GM23338 (cell line): ENCODE data around the gene GPBP1L1. TPM values are rescaled to one million over a fixed set of nuclear protein-coding genes. Genes with fewer than 3 reads are reported as not detected.
A peak's percentile ranks its signal among the peaks of the same experiment; 100 is the strongest.

Experiments
- ATAC-seq: fragments of 200-7000 bp; cut with Tn5 transposase; 3 replicates; pipeline ENCODE4 v1.9.1; 2020
- DNase-seq: peaks from one replicate; pipeline ENCODE4 v3.0.0-alpha.2; 2015; ENCODE audit warnings: low spot score
- H2AFZ ChIP-seq: fragments of 200-600 bp; sonication (generic); 2 replicates; pipeline ENCODE4 v1.8.0; 2016; ENCODE audit warnings: antibody characterized with exemption, mild to moderate bottlenecking, moderate library complexity
- H3F3A ChIP-seq: fragments of 200-600 bp; sonication (generic); replicated peaks from 2 replicates; pipeline ENCODE4 v1.8.0; 2017; ENCODE audit warnings: antibody characterized with exemption, mixed run types, low read depth
- H3K27ac ChIP-seq: fragments of 200-600 bp; sonication (generic); 2 replicates; pipeline ENCODE4 v1.6.1; 2016; ENCODE audit warnings: low read depth
- H3K27me3 ChIP-seq: fragments of 200-600 bp; sonication (generic); 2 replicates; pipeline ENCODE4 v1.8.0; 2016; ENCODE audit warnings: mild to moderate bottlenecking, mixed run types, moderate library complexity; ENCODE audit not compliant: insufficient read depth
- H3K36me3 ChIP-seq: fragments of 200-600 bp; sonication (generic); 2 replicates; pipeline ENCODE4 v1.8.0; 2016; ENCODE audit warnings: mild to moderate bottlenecking; ENCODE audit not compliant: insufficient read depth
- H3K4me1 ChIP-seq: fragments of 200-600 bp; sonication (generic); 2 replicates; pipeline ENCODE4 v1.8.0; 2016; ENCODE audit warnings: mild to moderate bottlenecking, moderate library complexity; ENCODE audit not compliant: insufficient read depth
- H3K4me2 ChIP-seq: fragments of 200-600 bp; sonication (generic); 2 replicates; pipeline ENCODE4 v1.7.1; 2017; ENCODE audit warnings: mixed run types
- H3K4me3 ChIP-seq: fragments of 200-600 bp; sonication (generic); 2 replicates; pipeline ENCODE4 v1.6.1; 2016; ENCODE audit warnings: mixed run types
- H3K79me2 ChIP-seq: fragments of 200-600 bp; sonication (generic); replicated peaks from 2 replicates; pipeline ENCODE4 v1.8.0; 2017; ENCODE audit warnings: mild to moderate bottlenecking; ENCODE audit not compliant: insufficient read depth
- H3K9me2 ChIP-seq: fragments of 200-600 bp; sonication (generic); 2 replicates; pipeline ENCODE4 v1.8.0; 2017; ENCODE audit not compliant: insufficient read depth
- H4K20me1 ChIP-seq: fragments of 200-600 bp; sonication (generic); replicated peaks from 2 replicates; pipeline ENCODE4 v1.8.0; 2017; ENCODE audit warnings: mild to moderate bottlenecking; ENCODE audit not compliant: insufficient read depth
- H3K27ac Mint-ChIP-seq: 2 replicates; pipeline ENCODE4 v1.8.0; 2020; ENCODE audit warnings: inconsistent platforms, mild to moderate bottlenecking, moderate library complexity, mixed read lengths
- H3K27me3 Mint-ChIP-seq: 3 replicates; pipeline ENCODE4 v1.8.0; 2022; ENCODE audit warnings: low read depth, mild to moderate bottlenecking, moderate library complexity, mixed read lengths, inconsistent platforms; ENCODE audit not compliant: insufficient read depth, poor library complexity
- H3K36me3 Mint-ChIP-seq: 3 replicates; pipeline ENCODE4 v1.8.0; 2021; ENCODE audit warnings: low read depth, mild to moderate bottlenecking, inconsistent platforms, moderate library complexity, mixed read lengths
- H3K4me1 Mint-ChIP-seq: 3 replicates; pipeline ENCODE4 v1.8.0; 2020; ENCODE audit warnings: mild to moderate bottlenecking, inconsistent platforms, mixed read lengths
- H3K4me3 Mint-ChIP-seq: 3 replicates; pipeline ENCODE4 v1.8.0; 2021; ENCODE audit warnings: moderate library complexity, mild to moderate bottlenecking, inconsistent platforms, mixed read lengths
- H3K9me3 Mint-ChIP-seq: 3 replicates; pipeline ENCODE4 v1.8.0; 2020; ENCODE audit warnings: moderate library complexity, mild to moderate bottlenecking, inconsistent platforms, mixed read lengths
- CREB1 ChIP-seq: fragments of 250-450 bp; sonication (Bioruptor Pico); IDR thresholded peaks from 2 replicates; pipeline ENCODE4 v1.5.0; 2020; ENCODE audit warnings: low read depth, mild to moderate bottlenecking, moderate library complexity
- CTCF ChIP-seq, 2 experiments: fragments of 200-600 bp in 1 of 2; sonication (generic) in 1 of 2; conservative IDR thresholded peaks; 2 replicates each; pipeline versions ENCODE4 v1.5.1 to v1.6.1; 2016 to 2017; ENCODE audit warnings: antibody characterized with exemption in 2 of 2, low read depth in 2 of 2, mild to moderate bottlenecking in 2 of 2, moderate library complexity in 1 of 2
- ETS1 ChIP-seq: IDR thresholded peaks from 2 replicates; pipeline ENCODE4 v1.6.1; 2016; ENCODE audit warnings: antibody characterized with exemption
- EZH2 ChIP-seq: fragments of 200-600 bp; sonication (generic); IDR thresholded peaks from one replicate; pipeline ENCODE4 v1.8.0; 2017; ENCODE audit warnings: antibody characterized with exemption, mild to moderate bottlenecking, low read depth; ENCODE audit not compliant: unreplicated experiment
- EZH2phosphoT487 ChIP-seq: fragments of 200-600 bp; sonication (generic); IDR thresholded peaks from one replicate; pipeline ENCODE4 v1.8.1; 2018; ENCODE audit warnings: antibody characterized with exemption; ENCODE audit not compliant: unreplicated experiment
- JUNB ChIP-seq: IDR thresholded peaks from one replicate; pipeline ENCODE4 v1.6.1; 2016; ENCODE audit warnings: antibody characterized with exemption; ENCODE audit not compliant: unreplicated experiment
- NANOG ChIP-seq: IDR thresholded peaks from 2 replicates; pipeline ENCODE4 v1.6.1; 2016; ENCODE audit warnings: antibody characterized with exemption, borderline replicate concordance
- POLR2AphosphoS5 ChIP-seq: IDR thresholded peaks from 2 replicates; pipeline ENCODE4 v1.6.1; 2016; ENCODE audit warnings: antibody characterized with exemption, low read depth
- REST ChIP-seq: IDR thresholded peaks from one replicate; pipeline ENCODE4 v1.6.1; 2018; ENCODE audit warnings: antibody characterized with exemption; ENCODE audit not compliant: unreplicated experiment
- STAT1 ChIP-seq: IDR thresholded peaks from one replicate; pipeline ENCODE4 v1.6.1; 2016; ENCODE audit warnings: antibody characterized with exemption; ENCODE audit not compliant: unreplicated experiment
- ZNF114 ChIP-seq: fragments of 250-450 bp; sonication (Bioruptor Pico); IDR thresholded peaks from 2 replicates; pipeline ENCODE4 v1.5.0; 2020; ENCODE audit warnings: mild to moderate bottlenecking, moderate library complexity
- ZNF331 ChIP-seq: fragments of 250-450 bp; sonication (Bioruptor Pico); IDR thresholded peaks from 2 replicates; pipeline ENCODE4 v1.5.0; 2020; ENCODE audit warnings: low read depth, mild to moderate bottlenecking, moderate library complexity
- ZNF462 ChIP-seq: fragments of 250-450 bp; sonication (Bioruptor Pico); IDR thresholded peaks from 2 replicates; pipeline ENCODE4 v1.5.0; 2020; ENCODE audit warnings: mild to moderate bottlenecking, moderate library complexity
- polyA plus RNA-seq: library from polyadenylated mRNA; unstranded; fragments of >200 nt; fragmentation: Nextera tagmentation; extraction: Ambion mirVana; gene quantifications from 2 replicates; pipeline ENCODE4 v1.2.1, GENCODE V29; 2016
- total RNA-seq: library from RNA; depleted of rRNA; stranded (reverse); fragments of >200 nt; shearing (Covaris generic); gene quantifications from 2 replicates; pipeline ENCODE4 v1.2.3, GENCODE V29; 2014

The GPBP1L1 gene
- total and polyA plus RNA-seq, 2 experiments from 2014 or later, result 61.7 to 117 TPM

GRCh38 chr1:45623972-45624371 is 62.4 kb downstream of the GPBP1L1 start, which contains the start of gene CCDC17:
CCDC17 (minus strand) TSS chr1:45624054; CDS start chr1:45623909, 145 bp downstream.
- Histone ChIP-seq H3K79me2 (no peaks in the 10 kb centered on the region), H3K4me1 (peaks cover 10% of the 10 kb centered on the region; the same call in 1 of the 2 replicates), H2AFZ (no peak within 1 kb of the TSS), H3K9me2 (no peaks in the 10 kb centered on the region), H3K4me2 (peak within 1 kb of the TSS; percentile 73), H3K27ac (peak within 1 kb of the TSS; percentile 34), H3K36me3 (peaks cover 21% of the 10 kb centered on the region), H3K27me3 (no peaks in the 10 kb centered on the region), H3F3A (peaks cover 54% of the 10 kb centered on the region), H3K4me3 (peak within 1 kb of the TSS; percentile 47), H4K20me1 (peaks cover 11% of the 10 kb centered on the region; the same call in 1 of the 2 replicates)
- Mint-ChIP-seq H3K27ac (peak within 1 kb of the TSS; percentile 82), H3K4me3 (no peak within 1 kb of the TSS; the same call in 2 of the 3 replicates), H3K9me3 (no peaks in the 10 kb centered on the region; the same call in 2 of the 3 replicates), H3K27me3 (peaks cover 24% of the 10 kb centered on the region), H3K4me1 (peaks cover 7% of the 10 kb centered on the region), H3K36me3 (peaks cover 42% of the 10 kb centered on the region)
- TF ChIP-seq CREB1 (CRISPR knock-in tag) (no peak), ETS1 (no peak), CTCF (conservative IDR thresholded peaks at IDR 0.05; ENCODE audit: low read depth in 2 of 2) (no peak), JUNB (no peak), REST (no peak), ZNF114 (CRISPR knock-in tag) (no peak), EZH2 (no peak), POLR2AphosphoS5 (no peak; the same call in 1 of the 2 replicates), STAT1 (no peak), EZH2phosphoT487 (no peak), NANOG (no peak), ZNF462 (CRISPR knock-in tag) (no peak), ZNF331 (CRISPR knock-in tag) (no peak)
- ATAC-seq, result no peak
- no peak for DNase-seq
